Measurements from ENCODE around the gene LAMC2. TPM values are rescaled to one million over a fixed set of nuclear protein-coding genes. Genes with fewer than 3 reads are reported as not detected.

LAMC2 gene
- polyA plus RNA-seq, 3 donors = not detected

DNA sequence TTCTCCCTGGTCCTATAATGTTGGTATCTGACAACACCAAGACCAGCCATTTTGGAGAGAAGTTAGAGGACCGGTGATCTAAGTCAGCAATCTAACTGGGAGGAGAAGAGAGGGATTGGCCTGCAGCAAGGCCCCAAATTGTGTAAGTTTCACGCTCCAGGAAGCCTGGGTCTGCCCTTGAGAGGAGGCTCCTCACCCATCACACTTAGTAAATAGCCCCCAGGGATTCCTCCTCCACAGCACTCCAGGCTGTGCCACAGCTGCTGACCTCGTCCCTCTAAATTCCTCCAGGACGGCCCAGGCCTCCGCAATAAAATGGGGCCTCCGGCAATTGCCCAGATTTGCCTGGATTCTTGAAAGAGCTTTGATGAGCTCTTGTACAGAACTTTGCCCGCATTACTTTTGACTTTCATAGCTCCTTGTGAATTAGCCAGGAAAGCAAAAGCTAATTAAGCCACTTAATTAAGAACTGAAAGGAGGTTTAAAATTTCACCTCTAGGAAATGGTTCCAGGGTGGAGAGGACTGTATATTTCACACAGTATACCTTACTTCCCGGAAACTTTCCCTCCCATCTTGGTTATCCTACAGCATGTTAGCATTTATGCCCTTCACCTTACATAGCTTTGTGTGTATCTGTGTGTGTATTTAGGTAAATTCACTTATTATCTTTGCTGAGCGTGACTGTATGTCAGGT is 90.5 kb downstream of the LAMC2 start:
- Histone ChIP-seq H3K4me3 (replicated peaks in 1 of 3; ENCODE audit: low read depth in 2 of 3, low read length in 3 of 3) (no peak overlapping the region), H4K20me1 (ENCODE audit: insufficient read depth, low read length) (no peaks in the 10 kb centered on the region), H3K27ac (ENCODE audit: low read depth in 1 of 2, low read length in 2 of 2) (no peak overlapping the region), H2AFZ (ENCODE audit: insufficient read depth, low read depth, low read length, poor library complexity, severe bottlenecking) (peak overlapping the region; percentile 41), H3K27me3 (ENCODE audit: control insufficient read depth in 2 of 2, insufficient read depth in 2 of 2, low read length in 2 of 2) (no peaks in the 10 kb centered on the region), H3K4me2 (replicated peaks; ENCODE audit: extremely low read depth, low read length, poor library complexity, severe bottlenecking) (no peak overlapping the region), H3K36me3 (replicated peaks in 1 of 2; ENCODE audit: control insufficient read depth in 1 of 2, insufficient read depth in 2 of 2, low read length in 2 of 2) (no peaks in the 10 kb centered on the region), H3K9ac (ENCODE audit: insufficient read depth, low read length, poor library complexity, severe bottlenecking) (no peak overlapping the region), H3K79me2 (ENCODE audit: insufficient read depth, low read length) (no peaks in the 10 kb centered on the region), H3K9me3 (replicated peaks in 1 of 2; ENCODE audit: control insufficient read depth in 1 of 2, insufficient read depth in 1 of 2, low read length in 2 of 2) (no peaks in the 10 kb centered on the region), H3K4me1 (ENCODE audit: control insufficient read depth in 1 of 2, insufficient read depth in 2 of 2, low read length in 2 of 2) (peaks cover 37 to 38% of the 10 kb centered on the region in 2 donors)
- peaks cover 0 to 3% (median 0%) of the 10 kb centered on the region in 3 donors for H3K27me3 Mint-ChIP-seq (ENCODE audit: low read depth in 3 of 3)
- DNase-seq = no peak
- H3K4me3 Mint-ChIP-seq = no peak overlapping the region
- H3K4me1 Mint-ChIP-seq = peaks cover 40% of the 10 kb centered on the region
- H3K9me3 Mint-ChIP-seq = peaks cover 0 to 2% (median 0%) of the 10 kb centered on the region in 7 donors
- H3K27ac Mint-ChIP-seq = no peak overlapping the region
- 97% methylated on average over 4 of the region's 9 CpGs for WGBS (ENCODE audit: insufficient coverage)
- TF ChIP-seq, protein P1, sequence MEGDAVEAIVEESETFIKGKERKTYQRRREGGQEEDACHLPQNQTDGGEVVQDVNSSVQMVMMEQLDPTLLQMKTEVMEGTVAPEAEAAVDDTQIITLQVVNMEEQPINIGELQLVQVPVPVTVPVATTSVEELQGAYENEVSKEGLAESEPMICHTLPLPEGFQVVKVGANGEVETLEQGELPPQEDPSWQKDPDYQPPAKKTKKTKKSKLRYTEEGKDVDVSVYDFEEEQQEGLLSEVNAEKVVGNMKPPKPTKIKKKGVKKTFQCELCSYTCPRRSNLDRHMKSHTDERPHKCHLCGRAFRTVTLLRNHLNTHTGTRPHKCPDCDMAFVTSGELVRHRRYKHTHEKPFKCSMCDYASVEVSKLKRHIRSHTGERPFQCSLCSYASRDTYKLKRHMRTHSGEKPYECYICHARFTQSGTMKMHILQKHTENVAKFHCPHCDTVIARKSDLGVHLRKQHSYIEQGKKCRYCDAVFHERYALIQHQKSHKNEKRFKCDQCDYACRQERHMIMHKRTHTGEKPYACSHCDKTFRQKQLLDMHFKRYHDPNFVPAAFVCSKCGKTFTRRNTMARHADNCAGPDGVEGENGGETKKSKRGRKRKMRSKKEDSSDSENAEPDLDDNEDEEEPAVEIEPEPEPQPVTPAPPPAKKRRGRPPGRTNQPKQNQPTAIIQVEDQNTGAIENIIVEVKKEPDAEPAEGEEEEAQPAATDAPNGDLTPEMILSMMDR (IDR thresholded peaks at IDR 0.05) = no peak
- no peaks in the 10 kb centered on the region for H3K36me3 Mint-ChIP-seq
- intact Hi-C loops (cut with micrococcal nuclease) = no loop called here

DNA sequence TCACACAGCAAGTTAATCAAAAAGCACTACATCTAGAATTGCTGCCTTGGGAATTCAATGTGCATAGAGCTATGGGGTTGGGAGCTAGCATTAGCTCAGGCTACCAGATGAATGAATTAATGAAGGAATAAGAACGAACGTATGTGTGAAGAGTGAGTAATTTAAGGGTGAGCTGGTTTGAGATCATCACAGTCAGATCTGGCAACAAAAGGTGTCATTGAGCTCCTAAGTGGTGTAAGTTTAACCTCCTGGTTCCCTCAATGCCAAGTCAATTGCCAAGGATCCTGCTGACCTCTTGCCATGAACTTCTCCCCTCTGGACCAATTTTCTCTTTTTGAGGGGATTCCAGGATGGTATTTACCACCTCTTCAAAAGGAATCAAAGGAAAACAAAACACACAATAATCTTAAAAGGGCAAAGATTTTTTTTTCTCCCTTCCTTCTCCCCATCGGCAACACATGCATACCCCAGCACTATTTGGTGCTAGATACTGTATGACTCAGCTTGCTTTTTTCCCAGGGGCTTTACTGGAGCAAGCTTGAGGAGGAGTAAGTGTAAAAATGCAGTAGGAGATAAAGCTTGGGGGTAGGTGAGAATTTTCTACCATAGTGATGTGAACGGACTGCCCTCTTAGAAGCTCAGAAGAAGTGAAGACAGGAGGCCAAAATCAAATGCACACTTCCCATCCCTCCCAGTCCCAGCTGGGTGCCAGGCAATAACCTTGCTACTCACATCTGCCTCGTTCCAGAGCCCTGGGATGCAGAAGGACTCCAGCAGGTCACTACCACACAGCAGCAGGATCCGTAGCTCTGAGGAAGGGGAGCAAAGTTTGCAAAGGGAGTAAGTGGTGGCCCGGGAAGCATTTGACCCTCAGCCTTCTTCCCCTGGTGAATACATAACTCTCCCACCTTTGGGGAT is 92.0 kb downstream of the LAMC2 start:
- Histone ChIP-seq H3K27ac (ENCODE audit: low read depth in 1 of 2, low read length in 2 of 2) (peak overlapping the region; percentile 92 to 96), H4K20me1 (ENCODE audit: insufficient read depth, low read length) (no peaks in the 10 kb centered on the region), H3K27me3 (ENCODE audit: control insufficient read depth in 2 of 2, insufficient read depth in 2 of 2, low read length in 2 of 2) (no peaks in the 10 kb centered on the region), H3K36me3 (replicated peaks in 1 of 2; ENCODE audit: control insufficient read depth in 1 of 2, insufficient read depth in 2 of 2, low read length in 2 of 2) (no peaks in the 10 kb centered on the region), H3K4me3 (replicated peaks in 1 of 3; ENCODE audit: low read depth in 2 of 3, low read length in 3 of 3) (peak overlapping the region in 1 of 3 experiments; percentile 0), H2AFZ (ENCODE audit: insufficient read depth, low read depth, low read length, poor library complexity, severe bottlenecking) (peak overlapping the region; percentile 64), H3K4me2 (replicated peaks; ENCODE audit: extremely low read depth, low read length, poor library complexity, severe bottlenecking) (no peak overlapping the region), H3K79me2 (ENCODE audit: insufficient read depth, low read length) (no peaks in the 10 kb centered on the region), H3K4me1 (ENCODE audit: control insufficient read depth in 1 of 2, insufficient read depth in 2 of 2, low read length in 2 of 2) (peaks cover 38 to 39% of the 10 kb centered on the region in 2 donors), H3K9me3 (replicated peaks in 1 of 2; ENCODE audit: control insufficient read depth in 1 of 2, insufficient read depth in 1 of 2, low read length in 2 of 2) (no peaks in the 10 kb centered on the region), H3K9ac (ENCODE audit: insufficient read depth, low read length, poor library complexity, severe bottlenecking) (peak overlapping the region; percentile 68)
- DNase-seq = no peak
- peak overlapping the region; percentile 94 to 99 (median 98) for H3K27ac Mint-ChIP-seq
- 59% methylated on average over 2 of the region's 7 CpGs for WGBS (ENCODE audit: insufficient coverage)
- peaks cover 0 to 3% (median 0%) of the 10 kb centered on the region in 3 donors for H3K27me3 Mint-ChIP-seq (ENCODE audit: low read depth in 3 of 3)
- H3K4me1 Mint-ChIP-seq = peaks cover 41% of the 10 kb centered on the region
- H3K4me3 Mint-ChIP-seq = no peak overlapping the region
- H3K36me3 Mint-ChIP-seq = no peaks in the 10 kb centered on the region
- TF ChIP-seq, protein P1 (IDR thresholded peaks at IDR 0.05) = no peak
- peaks cover 0 to 2% (median 0%) of the 10 kb centered on the region in 7 donors for H3K9me3 Mint-ChIP-seq
- intact Hi-C loops (cut with micrococcal nuclease) = no loop called here
